ENCODE data around the gene TMEM150B.

GRCh38 chr19:55297267-55297666 is 27.9 kb downstream of the TMEM150B start:
- TF ChIP-seq CTCF (IDR thresholded peaks at IDR 0.05; ENCODE audit: low read depth, low read length, poor library complexity, severe bottlenecking) (no peak), EZH2phosphoT487 (IDR thresholded peaks at IDR 0.05; ENCODE audit: borderline replicate concordance, low read length) (no peak)

Measured in DOHH2 (cell line).